Epithelial cell of proximal tubule (primary cell): ENCODE results near the gene MTR. TPM values are rescaled to one million over a fixed set of nuclear protein-coding genes. Genes with fewer than 3 reads are reported as not detected.
"Not testable (repeated sequence)": the region's sequence is repeated elsewhere in the genome, so short reads cannot be mapped to it uniquely, and the experiment has no call there.

ENCODE experiments used
- DNase-seq: peaks from one replicate; pipeline ENCODE4 v3.0.0-alpha.2; 2011; ENCODE audit warnings: low read depth
- H3K4me3 ChIP-seq: 2 replicates; pipeline ENCODE4 v1.5.1; 2011; ENCODE audit warnings: low read depth, mild to moderate bottlenecking, low read length
- total RNA-seq: library from RNA; depleted of rRNA; stranded (reverse); fragments of >200 nt; gene quantifications from 2 replicates; pipeline ENCODE4 v1.2.3, GENCODE V29; 2015
- TF ChIP-seq, protein P1 (sequence below): conservative IDR thresholded peaks from 2 replicates; pipeline ENCODE4 v1.5.1; 2012; ENCODE audit warnings: low read depth, mild to moderate bottlenecking, low read length

Gene MTR
- total RNA-seq, 1 donor from 2014 or later: 18.3 TPM

- TF ChIP-seq, protein P1, sequence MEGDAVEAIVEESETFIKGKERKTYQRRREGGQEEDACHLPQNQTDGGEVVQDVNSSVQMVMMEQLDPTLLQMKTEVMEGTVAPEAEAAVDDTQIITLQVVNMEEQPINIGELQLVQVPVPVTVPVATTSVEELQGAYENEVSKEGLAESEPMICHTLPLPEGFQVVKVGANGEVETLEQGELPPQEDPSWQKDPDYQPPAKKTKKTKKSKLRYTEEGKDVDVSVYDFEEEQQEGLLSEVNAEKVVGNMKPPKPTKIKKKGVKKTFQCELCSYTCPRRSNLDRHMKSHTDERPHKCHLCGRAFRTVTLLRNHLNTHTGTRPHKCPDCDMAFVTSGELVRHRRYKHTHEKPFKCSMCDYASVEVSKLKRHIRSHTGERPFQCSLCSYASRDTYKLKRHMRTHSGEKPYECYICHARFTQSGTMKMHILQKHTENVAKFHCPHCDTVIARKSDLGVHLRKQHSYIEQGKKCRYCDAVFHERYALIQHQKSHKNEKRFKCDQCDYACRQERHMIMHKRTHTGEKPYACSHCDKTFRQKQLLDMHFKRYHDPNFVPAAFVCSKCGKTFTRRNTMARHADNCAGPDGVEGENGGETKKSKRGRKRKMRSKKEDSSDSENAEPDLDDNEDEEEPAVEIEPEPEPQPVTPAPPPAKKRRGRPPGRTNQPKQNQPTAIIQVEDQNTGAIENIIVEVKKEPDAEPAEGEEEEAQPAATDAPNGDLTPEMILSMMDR: no peak
- no peak for DNase-seq
- no peak overlapping the region for H3K4me3 ChIP-seq
These were observed 112.1 kb downstream of the MTR start for GRCh38 chr1:236907205-236907604.

- TF ChIP-seq, protein P1: no peak
- H3K4me3 ChIP-seq: no peak overlapping the region
- no peak for DNase-seq
These were observed 113.6 kb downstream of the MTR start for GRCh38 chr1:236908669-236909068.

DNA sequence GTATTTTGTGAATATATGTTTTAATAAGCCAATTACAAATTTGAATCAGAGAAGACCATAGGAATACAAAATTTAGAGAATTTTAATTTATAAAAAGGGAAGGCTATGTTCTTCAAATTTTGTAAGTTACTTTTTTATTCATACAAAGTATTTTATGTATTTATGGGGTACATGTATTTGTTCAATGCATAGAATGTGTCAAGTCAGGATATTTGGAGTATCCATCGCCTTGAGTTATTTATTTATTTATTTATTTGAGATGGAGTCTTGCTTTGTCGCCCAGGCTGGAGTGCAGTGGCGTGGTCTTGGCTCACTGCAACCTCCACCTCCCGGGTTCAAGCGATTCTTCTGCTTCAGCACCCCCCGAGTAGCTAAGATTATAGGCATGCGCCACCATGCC lies 116.0 kb downstream of the MTR start:
- DNase-seq, H3K4me3 ChIP-seq: not testable (repeated sequence)

GRCh38 chr1:236913371-236914037 lies 118.4 kb downstream of the MTR start:
- H3K4me3 ChIP-seq: no peak overlapping the region
- peak; percentile 1 for DNase-seq
- TF ChIP-seq, protein P1: no peak

GRCh38 chr1:236914375-236914774 lies 119.3 kb downstream of the MTR start:
- TF ChIP-seq, protein P1: no peak
- no peak overlapping the region for H3K4me3 ChIP-seq
- no peak for DNase-seq

- TF ChIP-seq, protein P1: no peak
- H3K4me3 ChIP-seq: no peak overlapping the region
- no peak for DNase-seq
These were observed 121.2 kb downstream of the MTR start for GRCh38 chr1:236916131-236916800.

GRCh38 chr1:236917448-236917847 lies 122.4 kb downstream of the MTR start:
- TF ChIP-seq, protein P1: no peak
- no peak overlapping the region for H3K4me3 ChIP-seq
- DNase-seq: no peak
